Measurements from ENCODE around the gene AIFM2.

DNA sequence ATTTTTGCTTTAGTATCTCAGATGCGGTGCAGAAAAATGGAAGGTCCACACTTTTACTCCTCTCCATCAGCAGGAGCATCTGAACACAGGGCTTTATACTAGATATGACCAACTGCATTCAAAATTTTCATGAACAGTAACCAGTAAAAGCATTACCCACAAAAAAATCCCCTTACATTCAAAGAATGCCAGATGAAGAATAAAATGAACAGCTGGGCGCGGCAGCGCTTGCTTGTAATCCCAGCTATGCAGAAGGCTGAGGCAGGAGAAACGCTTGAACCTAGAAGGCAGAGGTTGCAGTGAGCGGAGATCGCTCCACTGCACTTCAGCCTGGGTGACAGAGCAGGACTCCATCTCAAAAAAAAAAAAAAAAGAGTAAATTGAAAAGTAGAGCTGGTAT is 34.6 kb upstream of the AIFM2 start:
- no peak for TF ChIP-seq POLR2AphosphoS5 (IDR thresholded peaks at IDR 0.05)
- no peak for TF ChIP-seq CTCF (IDR thresholded peaks at IDR 0.05)
- no peak for TF ChIP-seq EP300 (IDR thresholded peaks at IDR 0.05)
- TF ChIP-seq POLR2A (IDR thresholded peaks at IDR 0.05; ENCODE audit: low read depth) = no peak
